Right lobe of liver (tissue), 6 donors: ENCODE data around the gene TMEM63C. TPM values are rescaled to one million over a fixed set of nuclear protein-coding genes. Genes with fewer than 3 reads are reported as not detected.
A peak's percentile ranks its signal among the peaks of the same experiment; 100 is the strongest.

Experiments
- ATAC-seq, 4 donors: fragments of 200-7000 bp; cut with Tn5 transposase; one replicate each; pipeline ENCODE4 v1.9.1; 2020; ENCODE audit warnings: mild to moderate bottlenecking in 4 of 4, moderate library complexity in 4 of 4
- DNase-seq, 3 donors: peaks; one replicate each; pipeline ENCODE4 v3.0.0-alpha.2; 2020
- H3K27ac ChIP-seq, 3 donors: fragments of 200-600 bp; one replicate each; pipeline ENCODE4 v1.8.0; 2022
- H3K27me3 ChIP-seq, 2 donors: fragments of 200-600 bp; one replicate each; pipeline ENCODE4 v1.8.0; 2022
- H3K36me3 ChIP-seq, 4 donors: fragments of 200-600 bp; sonication (generic) in 1 of 4; one replicate each; pipeline versions ENCODE4 v1.5.1 to v1.8.0; 2017 to 2022; ENCODE audit warnings: control low read depth in 1 of 4
- H3K4me1 ChIP-seq, 4 donors: fragments of 200-600 bp; sonication (generic) in 1 of 4; one replicate each; pipeline versions ENCODE4 v1.5.1 to v1.8.0; 2017 to 2022; ENCODE audit warnings: control low read depth in 1 of 4
- H3K4me3 ChIP-seq, 3 donors: fragments of 200-600 bp; one replicate each; pipeline ENCODE4 v1.8.0; 2022
- H3K9me3 ChIP-seq, 4 donors: fragments of 200-600 bp; sonication (generic) in 1 of 4; one replicate each; pipeline versions ENCODE4 v1.5.1 to v1.8.0; 2017 to 2022; ENCODE audit warnings: control low read depth in 1 of 4
- CTCF ChIP-seq, 4 donors: fragments of 200-600 bp in 3 of 4; fragments of 450-650 bp in 1 of 4; IDR thresholded peaks; one replicate each; pipeline versions ENCODE4 v1.5.1 to v1.8.0; 2016 to 2022; ENCODE audit warnings: antibody characterized with exemption in 4 of 4, mild to moderate bottlenecking in 2 of 4
- POLR2A ChIP-seq: fragments of 450-650 bp; IDR thresholded peaks from one replicate; pipeline ENCODE4 v1.6.1; 2017; ENCODE audit warnings: antibody characterized with exemption, mild to moderate bottlenecking
- WGBS: methylation state at CpG from one replicate; pipeline ENCODE4 v1.1.6; 2018; ENCODE audit warnings: low coverage, low lambda C conversion rate; ENCODE audit not compliant: insufficient coverage; ENCODE audit errors: missing lambda C conversion rate; 5-methylcytosine and 5-hydroxymethylcytosine counted together
- intact Hi-C, 2 donors: fragments of 100-400 bp; cut with DNase I; formaldehyde crosslinking; loops; one replicate each; pipeline versions ENCODE4 v1.11.2 to v1.14.1; 2022
- total RNA-seq, 6 experiments: library from RNA; depleted of rRNA in 2 of 6; stranded (reverse); fragments of >200 nt in 2 of 6; fragmentation: NEBNext Ultra II Directional in 3 of 6; extraction: Animal tissue kit (Norgen Biotek cat#: 25700) in 3 of 6; gene quantifications; one replicate each; pipeline versions ENCODE4 v1.1.0 to v1.2.4, GENCODE V29; 2016 to 2023
- donor health status: DM: no; HTN: yes; CAD: no.
- donor health status: DM: no; HTN: no; CAD: no.
- donor health status: DM: no; HTN: no; CAD: no.
- donor health status: DM: no; HTN: yes; CAD: no.
- donor health status: DM: no; HTN: yes; CAD: no.

TMEM63C gene
- total RNA-seq, 6 experiments from 2014 or later, result 0.07 to 0.82 (median 0.15) TPM; not detected in 2

DNA sequence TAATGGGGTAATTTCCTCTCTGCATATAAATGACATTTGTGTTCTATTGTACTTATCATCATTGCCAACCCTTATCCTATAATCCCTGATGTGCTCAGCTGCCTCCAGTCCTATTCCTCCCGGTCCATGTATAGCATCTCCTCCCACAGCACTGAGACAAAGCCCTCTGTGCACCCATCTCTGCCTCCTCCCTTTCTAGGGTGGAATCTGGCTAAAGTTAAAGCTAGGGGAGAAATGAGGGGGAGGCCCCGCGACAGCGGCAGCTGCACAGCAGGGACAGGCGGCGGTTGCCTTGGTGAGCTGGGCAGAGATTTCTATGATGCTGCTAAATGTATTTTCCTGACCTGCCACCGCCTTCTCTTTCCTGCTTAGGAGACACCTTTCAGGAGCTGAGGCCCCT, 27.2 kb upstream of the TMEM63C start:
- no peaks in the 10 kb centered on the region for H3K27me3 ChIP-seq
- DNase-seq (no peak), ATAC-seq (no peak)
- H3K4me1 ChIP-seq, result no peaks in the 10 kb centered on the region
- H3K9me3 ChIP-seq, result no peaks in the 10 kb centered on the region
- no peak overlapping the region for H3K27ac ChIP-seq
- WGBS, result 49% methylated on average over 7 of the region's 7 CpGs
- TF ChIP-seq POLR2A (no peak), CTCF (IDR thresholded peaks at IDR 0.05) (no peak)
- intact Hi-C loops, result loop anchor here in 1 of 2 donors (10.0 kb wide), 1 partner anchor 140 kb away; no protein-coding TSS in a partner anchor
- no peak overlapping the region for H3K4me3 ChIP-seq
- H3K36me3 ChIP-seq, result no peaks in the 10 kb centered on the region

GRCh38 chr14:77155083-77155482, 26.5 kb upstream of the TMEM63C start:
- WGBS, result no CpG with 5 or more reads among the region's 2 CpGs
- H3K36me3 ChIP-seq, result no peaks in the 10 kb centered on the region
- intact Hi-C loops, result loop anchor here in 1 of 2 donors (10.0 kb wide), 1 partner anchor 140 kb away; no protein-coding TSS in a partner anchor
- TF ChIP-seq CTCF (IDR thresholded peaks at IDR 0.05), result no peak
- no peaks in the 10 kb centered on the region for H3K9me3 ChIP-seq
- no peak for DNase-seq
- H3K4me1 ChIP-seq, result no peaks in the 10 kb centered on the region
- no peak overlapping the region for H3K4me3 ChIP-seq
- no peak overlapping the region for H3K27ac ChIP-seq
- H3K27me3 ChIP-seq, result no peaks in the 10 kb centered on the region
- no peak for ATAC-seq

- WGBS, result 30% methylated on average over 10 of the region's 11 CpGs
- Histone ChIP-seq H3K4me1 (no peaks in the 10 kb centered on the region), H3K36me3 (no peaks in the 10 kb centered on the region), H3K4me3 (no peak overlapping the region), H3K9me3 (no peaks in the 10 kb centered on the region), H3K27me3 (no peaks in the 10 kb centered on the region), H3K27ac (no peak overlapping the region)
- DNase-seq (no peak), ATAC-seq (no peak)
- intact Hi-C loops, result loop anchor here in 1 of 2 donors (10.0 kb wide), 1 partner anchor 137 kb away; no protein-coding TSS in a partner anchor
- TF ChIP-seq CTCF (IDR thresholded peaks at IDR 0.05) (no peak), POLR2A (no peak)
Observed at GRCh38 chr14:77157740-77158139, 23.9 kb upstream of the TMEM63C start.

- Histone ChIP-seq H3K9me3 (no peaks in the 10 kb centered on the region), H3K27me3 (no peaks in the 10 kb centered on the region), H3K27ac (no peak overlapping the region), H3K4me3 (no peak overlapping the region), H3K36me3 (no peaks in the 10 kb centered on the region), H3K4me1 (no peaks in the 10 kb centered on the region)
- DNase-seq, result no peak
- peak in 1 of 4 donors; percentile 27 for ATAC-seq
- intact Hi-C loops, result loop anchor here in 1 of 2 donors (10.0 kb wide), 1 partner anchor 136 kb away; no protein-coding TSS in a partner anchor
- 28% methylated on average over 4 of the region's 18 CpGs for WGBS
- TF ChIP-seq POLR2A (no peak), CTCF (IDR thresholded peaks at IDR 0.05) (no peak)
Observed at GRCh38 chr14:77158175-77158881, 23.3 kb upstream of the TMEM63C start.
